RWPE1 (cell line): Measurements from ENCODE around the gene ASXL2.
A peak's percentile ranks its signal among the peaks of the same experiment; 100 is the strongest.
"Not testable (repeated sequence)": the region's sequence is repeated elsewhere in the genome, so short reads cannot be mapped to it uniquely, and the experiment has no call there.

Experiments used
- CTCF ChIA-PET: fragments of 350-600 bp; sonication (Branson Sonifier 250); formaldehyde crosslinking; extraction: SDS; loops from one replicate; lab custom pipeline; 2021; lab: Yijun Ruan, JAX
- POLR2A ChIA-PET: fragments of 400-600 bp; formaldehyde crosslinking; extraction: SDS; loops from one replicate; lab custom pipeline; 2020; ENCODE audit warnings: antibody characterized with exemption; ENCODE audit not compliant: low non-redundant PET; lab: Yijun Ruan, JAX
- DNase-seq: peaks from one replicate; pipeline ENCODE4 v3.0.0; 2012; ENCODE audit warnings: low spot score
- H3K27ac ChIP-seq: fragments of 450-650 bp; 2 replicates; pipeline ENCODE4 v1.5.1; 2017
- TF ChIP-seq, protein P1 (sequence below): fragments of 450-650 bp; conservative IDR thresholded peaks from 2 replicates; pipeline ENCODE4 v1.5.1; 2017; ENCODE audit warnings: low read depth, mild to moderate bottlenecking

The ASXL2 gene

DNA sequence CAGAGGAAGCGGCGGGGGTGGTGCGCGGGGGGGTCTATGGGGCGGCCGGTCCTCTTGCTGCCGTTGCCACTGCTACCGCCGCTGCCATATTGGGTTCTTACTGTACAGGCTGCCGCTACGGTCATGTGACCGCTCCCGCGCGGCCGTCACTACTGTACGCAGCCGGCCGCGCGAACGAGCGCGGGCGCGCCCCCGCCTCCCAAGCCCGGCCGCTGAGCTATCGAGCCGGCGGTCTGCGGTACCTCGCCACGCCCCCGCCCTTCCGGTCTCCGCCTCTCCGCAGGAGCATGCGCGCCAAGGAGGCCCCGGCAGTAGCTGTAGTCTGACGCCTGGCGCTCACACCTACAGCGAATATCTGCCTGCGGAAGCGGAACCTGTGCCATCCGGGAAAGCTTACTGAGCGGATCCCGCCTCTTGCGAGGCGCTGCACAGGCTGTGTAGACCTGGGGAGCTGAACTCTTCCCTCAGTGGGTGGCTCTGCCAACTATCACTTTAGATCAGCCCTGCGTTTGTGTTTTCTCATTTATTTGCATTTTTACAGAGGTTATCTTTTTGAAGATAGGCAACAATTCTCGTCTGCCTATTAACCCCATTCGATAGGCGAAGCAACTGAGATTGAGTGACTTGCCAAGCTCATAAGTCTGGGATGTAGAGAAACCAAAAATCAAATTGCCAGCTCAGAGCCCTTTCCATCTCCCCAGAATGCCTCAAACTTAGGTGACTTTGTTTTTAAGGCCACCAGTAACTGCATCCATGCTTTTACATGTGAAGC is at the start of gene ASXL2:
Gene ASXL2 (minus strand): TSS at position 127 of the 772 bp plus-strand sequence. CDS start 265 bp downstream, outside the sequence.
- peak; percentile 93 for DNase-seq
- ChIA-PET POLR2A (interaction anchor here (0.6 to 1.2 kb wide), 2 partner anchors 103 to 503 kb away, joined by 3 to 8 read pairs; no protein-coding TSS in a partner anchor), CTCF (no interaction called here)
- TF ChIP-seq, protein P1, sequence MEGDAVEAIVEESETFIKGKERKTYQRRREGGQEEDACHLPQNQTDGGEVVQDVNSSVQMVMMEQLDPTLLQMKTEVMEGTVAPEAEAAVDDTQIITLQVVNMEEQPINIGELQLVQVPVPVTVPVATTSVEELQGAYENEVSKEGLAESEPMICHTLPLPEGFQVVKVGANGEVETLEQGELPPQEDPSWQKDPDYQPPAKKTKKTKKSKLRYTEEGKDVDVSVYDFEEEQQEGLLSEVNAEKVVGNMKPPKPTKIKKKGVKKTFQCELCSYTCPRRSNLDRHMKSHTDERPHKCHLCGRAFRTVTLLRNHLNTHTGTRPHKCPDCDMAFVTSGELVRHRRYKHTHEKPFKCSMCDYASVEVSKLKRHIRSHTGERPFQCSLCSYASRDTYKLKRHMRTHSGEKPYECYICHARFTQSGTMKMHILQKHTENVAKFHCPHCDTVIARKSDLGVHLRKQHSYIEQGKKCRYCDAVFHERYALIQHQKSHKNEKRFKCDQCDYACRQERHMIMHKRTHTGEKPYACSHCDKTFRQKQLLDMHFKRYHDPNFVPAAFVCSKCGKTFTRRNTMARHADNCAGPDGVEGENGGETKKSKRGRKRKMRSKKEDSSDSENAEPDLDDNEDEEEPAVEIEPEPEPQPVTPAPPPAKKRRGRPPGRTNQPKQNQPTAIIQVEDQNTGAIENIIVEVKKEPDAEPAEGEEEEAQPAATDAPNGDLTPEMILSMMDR = no peak
- peak within 1 kb of the TSS; percentile 95 for H3K27ac ChIP-seq

DNA sequence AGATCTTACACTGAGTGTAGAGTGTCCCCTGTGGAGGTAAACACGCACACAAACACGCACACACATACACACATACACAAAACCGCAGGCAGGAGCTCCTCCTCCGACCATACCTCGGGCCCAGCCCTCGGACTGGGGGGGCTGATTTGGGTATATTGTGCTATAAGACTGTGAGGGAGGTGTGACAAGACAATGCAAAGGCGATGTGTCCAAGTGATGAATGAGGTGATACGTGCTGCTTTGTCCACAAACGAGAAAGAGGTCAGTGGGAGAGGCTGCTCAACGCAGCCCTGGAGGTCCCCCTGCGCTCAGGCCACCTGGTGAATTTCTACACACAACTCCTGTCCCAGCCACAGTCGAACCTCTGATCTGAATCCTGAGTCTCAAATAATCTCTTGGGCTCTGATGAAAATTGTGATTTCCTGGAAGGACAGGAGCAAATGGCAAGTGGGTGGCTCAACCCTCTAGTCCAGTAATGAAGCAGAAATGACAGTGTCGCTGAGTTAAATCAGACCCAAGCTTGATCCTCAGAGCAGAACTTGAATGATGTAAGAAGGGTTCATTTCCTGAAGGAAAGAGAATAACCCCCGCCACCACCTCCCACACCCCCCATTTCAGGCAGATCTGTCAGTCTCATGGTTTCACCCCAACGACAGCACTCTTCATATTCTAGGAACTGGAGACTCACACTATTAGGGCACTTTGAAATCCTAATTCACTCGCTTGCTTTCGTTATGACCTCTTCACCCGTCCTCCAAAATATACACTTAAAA is 48.9 kb upstream of the ASXL2 start:
- CTCF ChIA-PET = interaction anchor here (0.7 kb wide), 1 partner anchor 58 kb away, joined by 5 read pairs; no protein-coding TSS in a partner anchor
- TF ChIP-seq, protein P1 = no peak
- POLR2A ChIA-PET = no interaction called here
- DNase-seq = no peak
- no peak overlapping the region for H3K27ac ChIP-seq

DNA sequence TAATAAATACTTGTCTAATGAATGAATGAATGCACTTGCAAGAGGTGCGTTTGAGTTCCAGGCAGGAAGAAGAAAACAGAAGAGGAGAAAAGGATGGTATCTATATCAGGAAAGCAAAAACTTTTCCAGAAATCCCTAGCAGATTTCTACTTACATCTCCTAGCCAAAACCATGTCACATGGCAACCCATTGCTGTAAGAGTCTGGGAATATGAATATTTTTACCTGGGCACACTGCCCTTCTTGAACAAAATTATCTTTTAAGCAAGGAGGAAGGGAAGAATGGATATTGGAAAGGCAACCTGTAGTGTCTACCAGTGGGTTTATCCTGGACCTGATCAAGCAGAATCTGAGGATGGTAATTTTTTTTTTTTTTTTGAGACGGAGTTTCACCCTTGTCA is 44.2 kb upstream of the ASXL2 start:
- CTCF ChIA-PET = no interaction called here
- H3K27ac ChIP-seq = no peak overlapping the region
- TF ChIP-seq, protein P1 = no peak
- DNase-seq = no peak
- POLR2A ChIA-PET = no interaction called here

DNA sequence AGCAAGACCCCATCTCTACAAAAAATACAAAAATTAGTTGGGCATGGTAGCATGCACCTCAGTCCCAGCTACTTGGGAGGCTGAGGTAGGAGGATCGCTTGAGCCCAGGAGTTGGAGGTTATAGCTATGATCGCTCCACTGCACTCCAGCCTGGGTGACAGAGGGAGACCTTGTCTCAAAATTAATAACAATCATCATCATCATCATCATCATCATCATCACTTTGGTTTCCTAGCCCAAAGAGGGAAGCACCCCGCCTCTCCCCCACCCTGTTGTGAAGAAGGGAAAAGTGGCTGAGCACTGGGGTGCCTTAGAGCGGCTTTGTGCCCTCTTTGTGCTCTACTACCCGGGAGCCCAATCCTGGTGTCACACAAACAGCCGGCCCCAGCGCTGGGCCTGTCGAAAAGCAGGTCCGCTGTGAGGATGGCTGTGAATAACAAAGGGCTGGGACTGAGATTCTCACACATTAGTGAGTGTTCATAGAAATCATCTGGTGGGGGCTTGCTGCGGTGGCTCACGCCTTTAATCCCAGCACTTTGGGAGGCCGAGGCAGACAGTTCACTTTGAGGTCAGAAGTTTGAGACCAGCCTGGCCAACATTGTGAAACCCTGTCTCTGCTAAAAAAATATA is 42.6 kb upstream of the ASXL2 start:
- TF ChIP-seq, protein P1 = no peak
- no peak for DNase-seq
- ChIA-PET POLR2A (no interaction called here), CTCF (no interaction called here)
- no peak overlapping the region for H3K27ac ChIP-seq

DNA sequence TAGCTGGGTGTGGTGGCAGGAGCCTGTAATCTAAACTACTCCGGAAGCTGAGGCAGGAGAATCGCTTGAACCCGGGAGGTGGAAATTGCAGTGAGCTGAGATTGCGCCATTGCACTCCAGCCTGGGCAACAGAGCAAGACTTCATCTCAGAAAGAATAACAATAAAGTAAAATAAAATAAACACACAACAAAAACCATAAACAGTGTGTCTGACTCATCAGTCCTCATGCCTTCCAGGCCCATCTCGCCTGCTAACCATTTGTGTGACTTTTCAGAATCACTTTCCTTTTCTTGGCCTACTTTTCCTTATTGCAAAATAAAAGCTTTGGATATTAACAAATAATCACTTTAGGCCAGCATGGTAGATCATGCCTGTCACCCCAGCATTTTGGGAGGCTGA is 42.0 kb upstream of the ASXL2 start:
- CTCF ChIA-PET = no interaction called here
- POLR2A ChIA-PET = no interaction called here
- H3K27ac ChIP-seq = no peak overlapping the region
- no peak for DNase-seq
- TF ChIP-seq, protein P1 = no peak

DNA sequence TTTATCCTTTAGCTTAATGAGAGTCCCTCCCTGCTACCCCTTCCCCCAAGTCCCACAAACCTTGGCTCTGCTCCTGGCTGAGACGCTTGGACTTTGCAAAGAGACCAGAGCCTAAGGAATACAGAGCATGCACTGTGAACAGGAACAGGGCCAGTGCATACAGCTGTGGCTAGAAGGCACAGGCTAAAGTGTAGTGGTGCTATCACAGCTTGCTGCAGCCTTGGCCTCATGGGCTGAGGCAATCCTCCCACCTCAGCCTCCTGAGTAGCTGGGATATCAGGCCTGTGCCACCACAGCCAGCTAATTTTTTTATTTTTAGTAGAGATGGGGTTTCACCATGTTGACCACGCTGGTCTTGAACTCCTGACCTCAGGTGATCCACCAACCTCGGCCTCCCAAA is 39.5 kb upstream of the ASXL2 start:
- no peak overlapping the region for H3K27ac ChIP-seq
- POLR2A ChIA-PET = no interaction called here
- DNase-seq = no peak
- TF ChIP-seq, protein P1 = no peak
- CTCF ChIA-PET = no interaction called here

DNA sequence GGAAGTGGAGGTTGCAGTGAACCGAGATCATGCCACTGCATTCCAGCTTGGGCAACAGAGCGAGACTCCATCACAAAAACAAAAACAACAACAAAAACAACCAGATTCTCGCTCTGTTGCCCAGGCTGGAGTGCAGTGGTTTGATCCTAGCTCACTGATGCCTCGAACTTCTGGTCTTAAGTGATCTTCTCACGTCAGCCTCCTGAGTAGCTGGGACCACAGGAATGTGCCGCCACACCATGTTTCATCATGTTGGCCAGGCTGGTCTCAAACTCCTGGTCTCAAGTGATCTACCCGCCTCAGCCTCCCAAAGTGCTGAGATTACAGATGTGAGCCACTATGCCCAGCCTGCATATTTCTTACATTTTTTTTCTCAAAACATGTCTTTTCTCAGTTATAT is 39.1 kb upstream of the ASXL2 start:
- DNase-seq, H3K27ac ChIP-seq, CTCF ChIA-PET, POLR2A ChIA-PET: not testable (repeated sequence)

DNA sequence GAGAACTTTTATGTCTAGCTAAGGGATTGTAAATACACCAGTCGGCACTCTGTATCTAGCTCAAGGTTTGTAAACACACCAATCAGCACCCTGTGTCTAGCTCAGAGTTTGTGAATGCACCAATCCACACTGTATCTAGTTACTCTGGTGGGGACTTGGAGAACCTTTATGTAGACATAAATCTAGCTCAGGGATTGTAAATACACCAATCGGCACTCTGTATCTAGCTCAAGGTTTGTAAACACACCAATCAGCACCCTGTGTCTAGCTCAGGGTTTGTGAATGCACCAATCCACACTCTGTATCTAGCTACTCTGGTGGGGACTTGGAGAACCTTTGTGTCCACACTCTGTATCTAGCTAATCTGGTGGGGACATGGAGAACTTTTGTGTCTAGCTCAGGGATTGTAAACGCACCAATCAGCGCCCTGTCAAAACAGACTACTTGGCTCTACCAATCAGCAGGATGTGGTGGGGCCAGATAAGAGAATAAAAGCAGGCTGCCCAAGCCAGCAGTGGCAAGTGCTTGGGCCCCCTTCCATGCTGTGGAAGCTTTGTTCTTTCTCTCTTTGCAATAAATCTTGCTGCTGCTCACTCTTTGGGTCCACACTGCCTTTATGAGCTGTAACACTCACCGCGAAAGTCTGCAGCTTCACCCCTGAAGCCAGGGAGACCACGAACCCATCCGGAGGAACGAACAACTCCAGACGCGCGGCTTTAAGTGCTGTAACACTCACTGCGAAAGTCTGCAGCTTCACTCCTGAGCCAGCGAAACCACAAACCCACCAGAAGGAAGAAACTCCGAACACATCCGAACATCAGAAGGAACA is 37.9 kb upstream of the ASXL2 start:
- H3K27ac ChIP-seq, CTCF ChIA-PET, DNase-seq, POLR2A ChIA-PET: not testable (repeated sequence)
